DOHH2 (cell line): ENCODE measurements around the gene UMODL1.

Experiments used
- EZH2phosphoT487 ChIP-seq: fragments of 200-600 bp; sonication (generic); IDR thresholded peaks from 2 replicates; pipeline ENCODE4 v1.6.1; 2017; ENCODE audit warnings: borderline replicate concordance, mild to moderate bottlenecking, antibody characterized with exemption, low read length, moderate library complexity, mixed read lengths
- TF ChIP-seq, protein P1 (sequence below): fragments of 200-600 bp; sonication (generic); IDR thresholded peaks from one replicate; pipeline ENCODE4 v1.5.1; 2014; ENCODE audit warnings: antibody characterized with exemption, mild to moderate bottlenecking, low read depth, low read length; ENCODE audit not compliant: poor library complexity, severe bottlenecking

DNA sequence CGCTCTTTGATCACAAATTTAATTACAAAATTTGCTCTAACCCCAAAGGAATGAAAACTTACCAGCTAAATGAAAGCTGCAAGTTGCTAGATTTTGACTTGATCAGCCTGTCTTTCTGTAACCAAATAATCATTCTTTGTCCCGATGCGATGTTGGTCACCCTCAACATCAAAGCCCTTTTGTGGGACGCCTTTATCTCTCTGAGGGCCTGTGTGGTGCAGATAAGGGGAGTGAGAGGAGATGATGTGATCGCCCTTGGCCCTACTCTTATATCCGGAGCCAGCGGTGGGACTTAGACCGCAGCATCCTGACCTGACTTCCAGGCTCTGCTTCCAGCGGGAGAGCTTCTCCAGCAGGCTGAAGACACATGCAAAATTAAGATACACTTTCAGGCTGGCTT, 19.3 kb upstream of the UMODL1 start:
- TF ChIP-seq, protein P1, sequence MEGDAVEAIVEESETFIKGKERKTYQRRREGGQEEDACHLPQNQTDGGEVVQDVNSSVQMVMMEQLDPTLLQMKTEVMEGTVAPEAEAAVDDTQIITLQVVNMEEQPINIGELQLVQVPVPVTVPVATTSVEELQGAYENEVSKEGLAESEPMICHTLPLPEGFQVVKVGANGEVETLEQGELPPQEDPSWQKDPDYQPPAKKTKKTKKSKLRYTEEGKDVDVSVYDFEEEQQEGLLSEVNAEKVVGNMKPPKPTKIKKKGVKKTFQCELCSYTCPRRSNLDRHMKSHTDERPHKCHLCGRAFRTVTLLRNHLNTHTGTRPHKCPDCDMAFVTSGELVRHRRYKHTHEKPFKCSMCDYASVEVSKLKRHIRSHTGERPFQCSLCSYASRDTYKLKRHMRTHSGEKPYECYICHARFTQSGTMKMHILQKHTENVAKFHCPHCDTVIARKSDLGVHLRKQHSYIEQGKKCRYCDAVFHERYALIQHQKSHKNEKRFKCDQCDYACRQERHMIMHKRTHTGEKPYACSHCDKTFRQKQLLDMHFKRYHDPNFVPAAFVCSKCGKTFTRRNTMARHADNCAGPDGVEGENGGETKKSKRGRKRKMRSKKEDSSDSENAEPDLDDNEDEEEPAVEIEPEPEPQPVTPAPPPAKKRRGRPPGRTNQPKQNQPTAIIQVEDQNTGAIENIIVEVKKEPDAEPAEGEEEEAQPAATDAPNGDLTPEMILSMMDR, result no peak
- TF ChIP-seq EZH2phosphoT487, result no peak
